Progenitor cell of endocrine pancreas (in vitro differentiated cells): ENCODE data around the gene PALLD. TPM values are rescaled to one million over a fixed set of nuclear protein-coding genes. Genes with fewer than 3 reads are reported as not detected.

Experiments used
- DNase-seq: peaks from one replicate; pipeline ENCODE4 v3.0.0; 2021; ENCODE audit warnings: low spot score; ENCODE audit not compliant: unreplicated experiment
- H3K27ac Mint-ChIP-seq: 2 replicates; pipeline ENCODE4 v1.8.0; 2021; ENCODE audit warnings: mild to moderate bottlenecking, moderate library complexity, mixed read lengths
- H3K27me3 Mint-ChIP-seq: 2 replicates; pipeline ENCODE4 v1.8.0; 2021; ENCODE audit warnings: mixed read lengths
- H3K36me3 Mint-ChIP-seq: 2 replicates; pipeline ENCODE4 v1.8.0; 2022; ENCODE audit warnings: mixed read lengths; ENCODE audit not compliant: insufficient read depth
- H3K4me1 Mint-ChIP-seq: 2 replicates; pipeline ENCODE4 v1.8.0; 2021; ENCODE audit warnings: low read depth, mixed read lengths
- H3K4me3 Mint-ChIP-seq: 2 replicates; pipeline ENCODE4 v1.8.0; 2021; ENCODE audit warnings: low read depth, mild to moderate bottlenecking, moderate library complexity, mixed read lengths
- H3K9me3 Mint-ChIP-seq: 2 replicates; pipeline ENCODE4 v1.8.0; 2021; ENCODE audit warnings: low read depth, mixed read lengths
- CTCF ChIP-seq: fragments of 200-600 bp; sonication (generic); IDR thresholded peaks from one replicate; pipeline ENCODE4 v1.5.0; 2021; ENCODE audit warnings: antibody characterized with exemption, mild to moderate bottlenecking; ENCODE audit not compliant: unreplicated experiment
- total RNA-seq: library from RNA; stranded (reverse); gene quantifications from 2 replicates; pipeline ENCODE4 v1.2.1, GENCODE V29; 2021

PALLD gene
- total RNA-seq, 1 donor from 2014 or later = 43.2 TPM

- peaks cover 7% of the 10 kb centered on the region for H3K4me1 Mint-ChIP-seq
These were observed 360.9 kb downstream of the PALLD start for GRCh38 chr4:168857546-168858314.

GRCh38 chr4:168859100-168859499, 362.2 kb downstream of the PALLD start:
- Mint-ChIP-seq H3K4me1 (peaks cover 7% of the 10 kb centered on the region), H3K9me3 (peaks cover 7% of the 10 kb centered on the region), H3K27ac (no peak overlapping the region), H3K36me3 (peaks cover 15% of the 10 kb centered on the region), H3K27me3 (no peaks in the 10 kb centered on the region), H3K4me3 (no peak overlapping the region)
- no peak for TF ChIP-seq CTCF
- DNase-seq = no peak

More at GRCh38 chr4:168857546-168858314, 360.9 kb downstream of the PALLD start:
- no peak for DNase-seq
- H3K9me3 Mint-ChIP-seq = peaks cover 7% of the 10 kb centered on the region
- H3K27me3 Mint-ChIP-seq = no peaks in the 10 kb centered on the region
- peaks cover 17% of the 10 kb centered on the region for H3K36me3 Mint-ChIP-seq
- no peak overlapping the region for H3K27ac Mint-ChIP-seq
- no peak overlapping the region for H3K4me3 Mint-ChIP-seq
- no peak for TF ChIP-seq CTCF

GRCh38 chr4:168859888-168860694, 363.2 kb downstream of the PALLD start:
- peaks cover 7% of the 10 kb centered on the region for H3K9me3 Mint-ChIP-seq
- H3K4me3 Mint-ChIP-seq = no peak overlapping the region
- peaks cover 15% of the 10 kb centered on the region for H3K36me3 Mint-ChIP-seq
- TF ChIP-seq CTCF = no peak
- DNase-seq = no peak
- H3K27me3 Mint-ChIP-seq = no peaks in the 10 kb centered on the region
- no peak overlapping the region for H3K27ac Mint-ChIP-seq
- H3K4me1 Mint-ChIP-seq = peaks cover 7% of the 10 kb centered on the region

GRCh38 chr4:168860827-168861226, 364.0 kb downstream of the PALLD start:
- Mint-ChIP-seq H3K36me3 (peaks cover 11% of the 10 kb centered on the region), H3K9me3 (peaks cover 3% of the 10 kb centered on the region), H3K27ac (no peak overlapping the region), H3K4me3 (no peak overlapping the region), H3K27me3 (no peaks in the 10 kb centered on the region), H3K4me1 (peaks cover 7% of the 10 kb centered on the region)
- TF ChIP-seq CTCF = no peak
- DNase-seq = no peak

GRCh38 chr4:168863719-168864647, 367.1 kb downstream of the PALLD start:
- Mint-ChIP-seq H3K4me3 (no peak overlapping the region), H3K27ac (no peak overlapping the region), H3K36me3 (peaks cover 7% of the 10 kb centered on the region), H3K9me3 (no peaks in the 10 kb centered on the region), H3K27me3 (no peaks in the 10 kb centered on the region), H3K4me1 (no peaks in the 10 kb centered on the region)
- no peak for TF ChIP-seq CTCF
- DNase-seq = no peak
